ENCODE results near the gene TUBGCP2. TPM values are rescaled to one million over a fixed set of nuclear protein-coding genes. Genes with fewer than 3 reads are reported as not detected.

Gene TUBGCP2
- polyA plus RNA-seq, 1 donor (not counting 4 experiments of a cell fraction or from before 2014, with no cell fraction given) = 55.8 TPM

DNA sequence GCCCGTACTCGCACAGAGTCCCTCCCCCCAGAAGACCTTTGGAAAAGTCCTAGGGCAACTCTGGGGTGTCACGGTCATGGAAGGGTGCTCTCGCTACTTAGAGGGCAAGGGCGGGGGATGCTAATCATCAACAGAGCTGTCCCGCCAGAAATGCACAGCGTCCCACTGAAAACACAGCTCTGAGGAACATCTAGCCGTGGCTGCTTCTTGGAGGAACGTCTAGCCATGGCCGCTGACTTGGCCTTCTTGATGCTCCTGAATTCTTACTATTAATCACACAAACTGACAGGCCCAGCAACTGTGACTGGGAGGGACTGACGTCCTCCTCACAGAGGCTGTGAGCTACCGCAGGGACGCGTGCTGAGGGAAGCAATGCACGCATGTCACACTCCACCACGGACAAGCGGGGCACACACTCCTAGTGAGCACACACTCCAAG lies 1.7 kb downstream of the TUBGCP2 start:
- Histone ChIP-seq H3K27me3 (ENCODE audit: control insufficient read depth, extremely low read depth, insufficient read depth, low read length) (no peaks in the 10 kb centered on the region), H3K27ac (ENCODE audit: control insufficient read depth, insufficient read depth, low read length) (peak overlapping the region; percentile 98), H3K4me1 (ENCODE audit: control insufficient read depth, extremely low read depth, insufficient read depth, low read length) (peaks cover 9% of the 10 kb centered on the region), H3K9ac (ENCODE audit: control insufficient read depth, extremely low read depth, insufficient read depth, low read length) (peak overlapping the region; percentile 99), H3K9me1 (ENCODE audit: control insufficient read depth, extremely low read depth, insufficient read depth, low read length) (peaks cover 2% of the 10 kb centered on the region), H4K20me1 (ENCODE audit: control insufficient read depth, extremely low read depth, insufficient read depth, low read length) (peaks cover 3% of the 10 kb centered on the region), H3K4me3 (ENCODE audit: control insufficient read depth in 2 of 3, extremely low read depth in 1 of 3, insufficient read depth in 2 of 3, low read depth in 1 of 3, low read length in 3 of 3) (peak overlapping the region in 1 of 3 experiments; percentile 98), H3K79me2 (ENCODE audit: control insufficient read depth, insufficient read depth, low read length) (peaks cover 58% of the 10 kb centered on the region), H3K9me3 (ENCODE audit: control insufficient read depth, low read depth, low read length) (no peaks in the 10 kb centered on the region), H3K4me2 (ENCODE audit: control insufficient read depth, extremely low read depth, insufficient read depth, low read depth, low read length) (peak overlapping the region; percentile 86), H2AFZ (ENCODE audit: control insufficient read depth, low read length) (no peak overlapping the region), H3K36me3 (ENCODE audit: control insufficient read depth in 2 of 2, extremely low read depth in 1 of 2, insufficient read depth in 2 of 2, low read length in 2 of 2) (peaks cover 11 to 16% of the 10 kb centered on the region in 2 experiments)
- FAIRE-seq = no peak
- DNase-seq (ENCODE audit: low read depth, low spot score) = no peak
- dilution Hi-C loops (cut with MboI; ENCODE audit: extremely low pct_ligation_motif_present, low sequenced_read_pairs) = no loop called here
- TF ChIP-seq EZH2 (IDR thresholded peaks at IDR 0.05; ENCODE audit: low read length) = no peak
- TF ChIP-seq, protein P1, sequence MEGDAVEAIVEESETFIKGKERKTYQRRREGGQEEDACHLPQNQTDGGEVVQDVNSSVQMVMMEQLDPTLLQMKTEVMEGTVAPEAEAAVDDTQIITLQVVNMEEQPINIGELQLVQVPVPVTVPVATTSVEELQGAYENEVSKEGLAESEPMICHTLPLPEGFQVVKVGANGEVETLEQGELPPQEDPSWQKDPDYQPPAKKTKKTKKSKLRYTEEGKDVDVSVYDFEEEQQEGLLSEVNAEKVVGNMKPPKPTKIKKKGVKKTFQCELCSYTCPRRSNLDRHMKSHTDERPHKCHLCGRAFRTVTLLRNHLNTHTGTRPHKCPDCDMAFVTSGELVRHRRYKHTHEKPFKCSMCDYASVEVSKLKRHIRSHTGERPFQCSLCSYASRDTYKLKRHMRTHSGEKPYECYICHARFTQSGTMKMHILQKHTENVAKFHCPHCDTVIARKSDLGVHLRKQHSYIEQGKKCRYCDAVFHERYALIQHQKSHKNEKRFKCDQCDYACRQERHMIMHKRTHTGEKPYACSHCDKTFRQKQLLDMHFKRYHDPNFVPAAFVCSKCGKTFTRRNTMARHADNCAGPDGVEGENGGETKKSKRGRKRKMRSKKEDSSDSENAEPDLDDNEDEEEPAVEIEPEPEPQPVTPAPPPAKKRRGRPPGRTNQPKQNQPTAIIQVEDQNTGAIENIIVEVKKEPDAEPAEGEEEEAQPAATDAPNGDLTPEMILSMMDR (optimal IDR thresholded peaks at IDR 0.05 in 1 of 3, IDR thresholded peaks at IDR 0.05 in 1 of 3, conservative IDR thresholded peaks at IDR 0.05 in 1 of 3; ENCODE audit: extremely low read depth in 1 of 3, insufficient read depth in 2 of 3, low read length in 3 of 3) = no peak

- Histone ChIP-seq H2AFZ (ENCODE audit: control insufficient read depth, low read length) (no peak overlapping the region), H3K79me2 (ENCODE audit: control insufficient read depth, insufficient read depth, low read length) (peaks cover 58% of the 10 kb centered on the region), H3K9ac (ENCODE audit: control insufficient read depth, extremely low read depth, insufficient read depth, low read length) (no peak overlapping the region), H3K4me2 (ENCODE audit: control insufficient read depth, extremely low read depth, insufficient read depth, low read depth, low read length) (no peak overlapping the region), H3K27ac (ENCODE audit: control insufficient read depth, insufficient read depth, low read length) (no peak overlapping the region), H4K20me1 (ENCODE audit: control insufficient read depth, extremely low read depth, insufficient read depth, low read length) (peaks cover 3% of the 10 kb centered on the region), H3K9me3 (ENCODE audit: control insufficient read depth, low read depth, low read length) (no peaks in the 10 kb centered on the region), H3K4me1 (ENCODE audit: control insufficient read depth, extremely low read depth, insufficient read depth, low read length) (peaks cover 9% of the 10 kb centered on the region), H3K4me3 (ENCODE audit: control insufficient read depth in 2 of 3, extremely low read depth in 1 of 3, insufficient read depth in 2 of 3, low read depth in 1 of 3, low read length in 3 of 3) (no peak overlapping the region), H3K9me1 (ENCODE audit: control insufficient read depth, extremely low read depth, insufficient read depth, low read length) (peaks cover 2% of the 10 kb centered on the region), H3K27me3 (ENCODE audit: control insufficient read depth, extremely low read depth, insufficient read depth, low read length) (no peaks in the 10 kb centered on the region), H3K36me3 (ENCODE audit: control insufficient read depth in 2 of 2, extremely low read depth in 1 of 2, insufficient read depth in 2 of 2, low read length in 2 of 2) (peaks cover 14 to 15% of the 10 kb centered on the region in 2 experiments)
- no peak for DNase-seq (ENCODE audit: low read depth, low spot score)
- FAIRE-seq = no peak
- dilution Hi-C loops (cut with MboI; ENCODE audit: extremely low pct_ligation_motif_present, low sequenced_read_pairs) = no loop called here
- TF ChIP-seq EZH2 (IDR thresholded peaks at IDR 0.05; ENCODE audit: low read length) = no peak
Measured at GRCh38 chr10:133306097-133306476, 2.6 kb downstream of the TUBGCP2 start.

GRCh38 chr10:133303206-133303605 lies 5.5 kb downstream of the TUBGCP2 start:
- H3K4me1 ChIP-seq (ENCODE audit: control insufficient read depth, extremely low read depth, insufficient read depth, low read length) = peaks cover 6% of the 10 kb centered on the region
- H3K4me3 ChIP-seq (ENCODE audit: control insufficient read depth in 2 of 3, extremely low read depth in 1 of 3, insufficient read depth in 2 of 3, low read depth in 1 of 3, low read length in 3 of 3) = no peak overlapping the region
- no peak overlapping the region for H3K9ac ChIP-seq (ENCODE audit: control insufficient read depth, extremely low read depth, insufficient read depth, low read length)
- H3K27ac ChIP-seq (ENCODE audit: control insufficient read depth, insufficient read depth, low read length) = no peak overlapping the region
- dilution Hi-C loops (cut with MboI; ENCODE audit: extremely low pct_ligation_motif_present, low sequenced_read_pairs) = no loop called here
- no peaks in the 10 kb centered on the region for H3K27me3 ChIP-seq (ENCODE audit: control insufficient read depth, extremely low read depth, insufficient read depth, low read length)
- H3K9me3 ChIP-seq (ENCODE audit: control insufficient read depth, low read depth, low read length) = no peaks in the 10 kb centered on the region
- peaks cover 3% of the 10 kb centered on the region for H4K20me1 ChIP-seq (ENCODE audit: control insufficient read depth, extremely low read depth, insufficient read depth, low read length)
- peaks cover 55% of the 10 kb centered on the region for H3K79me2 ChIP-seq (ENCODE audit: control insufficient read depth, insufficient read depth, low read length)
- peaks cover 24 to 26% of the 10 kb centered on the region in 2 experiments for H3K36me3 ChIP-seq (ENCODE audit: control insufficient read depth in 2 of 2, extremely low read depth in 1 of 2, insufficient read depth in 2 of 2, low read length in 2 of 2)
- no peak overlapping the region for H2AFZ ChIP-seq (ENCODE audit: control insufficient read depth, low read length)
- peaks cover 2% of the 10 kb centered on the region for H3K9me1 ChIP-seq (ENCODE audit: control insufficient read depth, extremely low read depth, insufficient read depth, low read length)
- no peak overlapping the region for H3K4me2 ChIP-seq (ENCODE audit: control insufficient read depth, extremely low read depth, insufficient read depth, low read depth, low read length)
- TF ChIP-seq EZH2 (IDR thresholded peaks at IDR 0.05; ENCODE audit: low read length) = no peak
- TF ChIP-seq, protein P1 (optimal IDR thresholded peaks at IDR 0.05 in 1 of 3, IDR thresholded peaks at IDR 0.05 in 1 of 3, conservative IDR thresholded peaks at IDR 0.05 in 1 of 3; ENCODE audit: extremely low read depth in 1 of 3, insufficient read depth in 2 of 3, low read length in 3 of 3) = no peak
- no peak for FAIRE-seq
- no peak for DNase-seq (ENCODE audit: low read depth, low spot score)

Measured in keratinocyte (primary cell).